T-cell (primary cell): ENCODE results near the gene RCN2. TPM values are rescaled to one million over a fixed set of nuclear protein-coding genes. Genes with fewer than 3 reads are reported as not detected.

ENCODE experiments used
- ATAC-seq, 4 experiments: fragments of 200-7000 bp in 3 of 4; fragments of 150-1000 bp in 1 of 4; cut with Tn5 transposase; replicated peaks in 1 of 4; 1 replicate in 3 of 4; 2 replicates in 1 of 4; pipeline ENCODE4 v1.10.0; 2021; ENCODE audit warnings: moderate library complexity in 3 of 4, mild to moderate bottlenecking in 2 of 4, moderate number of reproducible peaks in 1 of 4
- CTCF ChIA-PET, 2 donors: fragments of 300-600 bp; sonication (Branson Sonifier 250); formaldehyde crosslinking; loops; one replicate each; lab custom pipeline; 2022; ENCODE audit warnings: antibody characterized with exemption in 2 of 2; lab: Charles Lee
- POLR2A ChIA-PET, 2 donors: fragments of 300-600 bp; sonication (Branson Sonifier 250); formaldehyde crosslinking; loops; one replicate each; lab custom pipeline; 2022; ENCODE audit warnings: antibody characterized with exemption in 2 of 2; lab: Charles Lee
- DNase-seq, 35 experiments: peaks; one replicate each; pipeline versions ENCODE4 v3.0.0 to v3.0.0-alpha.2; 2013 to 2023
- H3K27ac ChIP-seq: one replicate; pipeline ENCODE4 v1.5.1; 2013; ENCODE audit warnings: low read length
- H3K27me3 ChIP-seq, 2 experiments: replicated peaks in 1 of 2; 1 replicate in 1 of 2; 2 replicates in 1 of 2; pipeline versions ENCODE4 v1.6.1 to v1.7.0; 2013; ENCODE audit warnings: low read length in 1 of 2, mixed read lengths in 1 of 2; ENCODE audit not compliant: control insufficient read depth in 2 of 2, insufficient read depth in 2 of 2; ENCODE audit errors: extremely low read depth in 1 of 2
- H3K36me3 ChIP-seq, 2 donors: 1 replicate in 1 of 2; 2 replicates in 1 of 2; pipeline versions ENCODE4 v1.6.1 to v1.7.0; 2013; ENCODE audit warnings: low read length in 1 of 2; ENCODE audit not compliant: control insufficient read depth in 2 of 2, insufficient read depth in 1 of 2; ENCODE audit errors: extremely low read depth in 1 of 2
- H3K4me1 ChIP-seq, 2 experiments: 1 replicate in 1 of 2; 2 replicates in 1 of 2; pipeline versions ENCODE4 v1.6.1 to v1.7.0; 2013; ENCODE audit warnings: low read length in 2 of 2, mixed read lengths in 1 of 2; ENCODE audit not compliant: insufficient read depth in 2 of 2, control insufficient read depth in 1 of 2; ENCODE audit errors: extremely low read depth in 1 of 2
- H3K4me3 ChIP-seq, 2 donors: 1 replicate in 1 of 2; 2 replicates in 1 of 2; pipeline versions ENCODE4 v1.5.1 to v1.7.0; 2013; ENCODE audit warnings: mild to moderate bottlenecking in 2 of 2, low read length in 1 of 2, moderate library complexity in 1 of 2; ENCODE audit not compliant: control insufficient read depth in 1 of 2; ENCODE audit errors: extremely low read depth in 1 of 2
- H3K9me3 ChIP-seq: 2 replicates; pipeline ENCODE4 v1.7.0; 2013
- H3K27ac Mint-ChIP-seq, 2 donors: one replicate each; pipeline ENCODE4 v1.8.0; 2020 to 2021; ENCODE audit warnings: mild to moderate bottlenecking in 2 of 2, mixed read lengths in 2 of 2
- H3K27me3 Mint-ChIP-seq, 2 donors: one replicate each; pipeline ENCODE4 v1.8.0; 2021 to 2022; ENCODE audit warnings: mixed read lengths in 2 of 2
- H3K36me3 Mint-ChIP-seq: one replicate; pipeline ENCODE4 v1.8.0; 2021; ENCODE audit warnings: mixed read lengths
- H3K4me1 Mint-ChIP-seq, 3 donors: one replicate each; pipeline ENCODE4 v1.8.0; 2020 to 2022; ENCODE audit warnings: mixed read lengths in 3 of 3, mild to moderate bottlenecking in 1 of 3
- H3K4me3 Mint-ChIP-seq, 3 donors: one replicate each; pipeline ENCODE4 v1.8.0; 2020 to 2022; ENCODE audit warnings: mild to moderate bottlenecking in 3 of 3, mixed read lengths in 3 of 3, moderate library complexity in 3 of 3
- H3K9me3 Mint-ChIP-seq, 3 donors: one replicate each; pipeline ENCODE4 v1.8.0; 2020 to 2022; ENCODE audit warnings: mixed read lengths in 3 of 3
- WGBS: methylation state at CpG from one replicate; pipeline ENCODE4 v1.1.5; 2013; ENCODE audit warnings: missing lambda C conversion rate; ENCODE audit not compliant: insufficient coverage; 5-methylcytosine and 5-hydroxymethylcytosine counted together
- total RNA-seq, 35 experiments: library from RNA in 6 of 35; stranded (reverse) in 6 of 35; fragments of 120-200 nt in 1 of 35; gene quantifications; one replicate each; pipeline versions ENCODE4 v1.2.1 to v1.2.4 and lab custom pipeline; 2013 to 2026

RCN2 gene
- total RNA-seq, 5 donors from 2014 or later (not counting 1 experiment from before 2014, with no cell fraction given): 20.5 to 26.7 (median 23.7) TPM

DNA sequence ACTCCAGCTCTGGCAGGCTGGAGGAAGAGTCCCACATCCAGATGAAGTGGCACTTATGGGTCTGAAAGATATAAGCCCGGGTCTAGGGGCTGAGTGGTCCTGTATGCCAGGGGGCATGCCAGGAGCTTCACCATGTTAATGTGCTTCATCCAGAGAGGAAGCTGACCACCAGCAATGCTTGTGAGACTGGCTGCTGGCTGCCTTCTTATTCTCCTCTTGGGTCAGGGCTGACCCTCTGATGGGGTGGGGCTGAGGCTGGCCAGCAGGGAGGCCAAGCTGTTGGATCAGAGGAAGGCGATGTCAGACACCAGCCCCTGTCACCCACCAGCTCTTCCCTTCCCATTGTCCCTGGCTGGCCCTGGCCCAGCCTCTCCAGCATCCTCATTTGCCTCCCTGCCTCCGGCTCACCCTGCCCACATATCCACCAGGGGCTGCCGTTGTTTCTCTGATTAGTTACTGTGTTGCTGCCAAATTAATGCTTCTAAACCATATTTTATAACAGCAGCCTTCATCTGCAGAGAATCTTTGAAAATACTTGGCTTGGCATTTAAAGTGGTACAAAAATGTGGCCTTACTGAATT, 43.0 kb downstream of the RCN2 start:
- POLR2A ChIA-PET: no interaction called here
- Mint-ChIP-seq H3K9me3 (no peaks in the 10 kb centered on the region), H3K4me3 (no peak overlapping the region), H3K27me3 (no peaks in the 10 kb centered on the region), H3K27ac (no peak overlapping the region), H3K4me1 (peaks cover 6 to 18% (median 14%) of the 10 kb centered on the region in 3 donors), H3K36me3 (no peaks in the 10 kb centered on the region)
- CTCF ChIA-PET: interaction anchor here (0.8 to 1.4 kb wide), 3 partner anchors 45 to 569 kb away, joined by 3 to 5 read pairs (median 3); no protein-coding TSS in a partner anchor
- Histone ChIP-seq H3K4me1 (peaks cover 0 to 5% of the 10 kb centered on the region in 2 experiments), H3K9me3 (no peaks in the 10 kb centered on the region), H3K27me3 (peaks cover 0 to 2% of the 10 kb centered on the region in 2 experiments), H3K4me3 (no peak overlapping the region), H3K27ac (no peak overlapping the region), H3K36me3 (no peaks in the 10 kb centered on the region)
- WGBS: 92% methylated on average over 1 of the region's 4 CpGs
- DNase-seq (no peak), ATAC-seq (peak in 1 of 4 experiments; percentile 41)

GRCh38 chr15:76976141-76976540, 44.6 kb downstream of the RCN2 start:
- Histone ChIP-seq H3K4me1 (peaks cover 0 to 5% of the 10 kb centered on the region in 2 experiments), H3K27ac (no peak overlapping the region), H3K36me3 (no peaks in the 10 kb centered on the region), H3K9me3 (no peaks in the 10 kb centered on the region), H3K4me3 (no peak overlapping the region), H3K27me3 (peaks cover 0 to 9% of the 10 kb centered on the region in 2 experiments)
- H3K4me1 Mint-ChIP-seq: peaks cover 6 to 18% (median 14%) of the 10 kb centered on the region in 3 donors
- DNase-seq (no peak), ATAC-seq (no peak)
- no peak overlapping the region for H3K27ac Mint-ChIP-seq
- H3K36me3 Mint-ChIP-seq: no peaks in the 10 kb centered on the region
- no peaks in the 10 kb centered on the region for H3K27me3 Mint-ChIP-seq
- no peaks in the 10 kb centered on the region for H3K9me3 Mint-ChIP-seq
- H3K4me3 Mint-ChIP-seq: no peak overlapping the region
- ChIA-PET POLR2A (no interaction called here), CTCF (interaction anchor here (0.8 to 1.4 kb wide), 3 partner anchors 19 to 69 kb away, joined by 3 read pairs; partner anchors contain the start of gene PSTPIP1 (in 1 of the 2))
- WGBS: no CpG with 5 or more reads among the region's 1 CpG

- no peak overlapping the region for H3K27ac ChIP-seq
- 100% methylated on average over 1 of the region's 5 CpGs for WGBS
Measured at GRCh38 chr15:76976572-76977270, 45.2 kb downstream of the RCN2 start.

DNA sequence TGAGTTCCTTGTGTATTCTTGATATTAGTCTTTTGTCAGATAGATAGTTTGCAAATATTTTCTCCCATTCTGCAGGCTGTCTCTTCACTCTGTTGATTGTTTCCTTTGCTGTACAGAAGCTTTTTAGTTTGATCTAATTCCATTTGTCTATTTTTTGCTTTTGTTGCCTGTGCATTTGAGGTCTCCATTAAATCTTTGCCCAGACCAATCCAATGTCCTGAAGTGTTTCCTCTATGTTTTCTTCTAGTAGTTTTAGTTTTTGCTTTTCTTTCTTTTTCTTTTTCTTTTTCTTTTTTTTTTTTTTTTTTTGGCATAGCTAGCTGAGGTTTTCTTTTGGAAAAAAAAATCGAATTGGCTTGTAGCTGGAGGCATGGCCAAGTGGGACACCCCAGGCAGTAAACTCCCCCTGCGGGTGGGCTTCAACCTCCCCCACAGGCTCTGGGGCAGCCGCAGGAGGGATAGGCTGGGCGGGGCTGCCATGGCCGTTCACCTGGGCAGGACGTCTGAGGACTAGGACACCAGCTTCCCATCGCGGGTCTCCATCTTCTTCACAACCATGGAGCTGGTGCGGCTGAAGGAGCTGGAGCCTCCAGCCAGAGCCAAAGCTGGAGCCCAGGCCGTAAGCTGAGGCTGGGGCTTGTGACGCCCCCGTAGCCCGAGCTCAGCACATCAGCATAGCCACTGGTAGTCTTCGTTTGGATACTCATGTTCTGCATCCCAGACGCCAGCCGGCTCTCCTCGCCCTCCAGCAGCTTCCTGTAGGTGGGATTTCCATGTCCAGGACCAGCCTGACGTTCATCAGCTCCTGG, 47.2 kb downstream of the RCN2 start:
- Histone ChIP-seq H3K4me3 (no peak overlapping the region), H3K4me1 (peaks cover 0 to under 1% of the 10 kb centered on the region in 2 experiments), H3K27ac (no peak overlapping the region), H3K27me3 (peaks cover 0 to 9% of the 10 kb centered on the region in 2 experiments), H3K36me3 (no peaks in the 10 kb centered on the region), H3K9me3 (no peaks in the 10 kb centered on the region)
- CTCF ChIA-PET: interaction anchor here (0.6 to 1.2 kb wide), 6 partner anchors 10 to 480 kb away, joined by 3 to 6 read pairs (median 5); no protein-coding TSS in a partner anchor
- ATAC-seq (no peak), DNase-seq (no peak)
- H3K27ac Mint-ChIP-seq: no peak overlapping the region
- H3K4me1 Mint-ChIP-seq: peaks cover 2 to 13% (median 13%) of the 10 kb centered on the region in 3 donors
- WGBS: 99% methylated on average over 12 of the region's 18 CpGs
- POLR2A ChIA-PET: interaction anchor here in 1 of 2 donors (0.6 kb wide), 2 partner anchors 37 to 68 kb away, joined by 8 read pairs; no protein-coding TSS in a partner anchor
- no peak overlapping the region for H3K4me3 Mint-ChIP-seq
- H3K36me3 Mint-ChIP-seq: no peaks in the 10 kb centered on the region
- H3K9me3 Mint-ChIP-seq: no peaks in the 10 kb centered on the region
- no peaks in the 10 kb centered on the region for H3K27me3 Mint-ChIP-seq

More at GRCh38 chr15:76976572-76977270, 45.2 kb downstream of the RCN2 start:
- Histone ChIP-seq H3K4me3 (no peak overlapping the region), H3K27me3 (peaks cover 0 to 9% of the 10 kb centered on the region in 2 experiments), H3K9me3 (no peaks in the 10 kb centered on the region), H3K4me1 (peaks cover 0 to 5% of the 10 kb centered on the region in 2 experiments), H3K36me3 (no peaks in the 10 kb centered on the region)
- DNase-seq: no peak
- Mint-ChIP-seq H3K27me3 (no peaks in the 10 kb centered on the region), H3K9me3 (no peaks in the 10 kb centered on the region), H3K36me3 (no peaks in the 10 kb centered on the region), H3K4me3 (no peak overlapping the region), H3K27ac (no peak overlapping the region), H3K4me1 (peaks cover 6 to 18% (median 14%) of the 10 kb centered on the region in 3 donors)
- ChIA-PET CTCF (interaction anchor here (0.6 to 1.4 kb wide), 5 partner anchors 18 to 204 kb away, joined by 3 to 5 read pairs (median 3); partner anchors contain the start of gene PSTPIP1 (in 1 of the 2)), POLR2A (no interaction called here)
- ATAC-seq: no peak

GRCh38 chr15:76979331-76979925, 47.9 kb downstream of the RCN2 start:
- H3K36me3 Mint-ChIP-seq: no peaks in the 10 kb centered on the region
- ChIA-PET POLR2A (interaction anchor here in 1 of 2 donors (0.6 kb wide), 2 partner anchors 37 to 67 kb away, joined by 8 read pairs; no protein-coding TSS in a partner anchor), CTCF (interaction anchor here (0.6 kb wide), 3 partner anchors 72 to 1576 kb away, joined by 3 to 5 read pairs (median 3); no protein-coding TSS in a partner anchor)
- Histone ChIP-seq H3K4me3 (no peak overlapping the region), H3K27ac (no peak overlapping the region), H3K36me3 (no peaks in the 10 kb centered on the region), H3K9me3 (no peaks in the 10 kb centered on the region), H3K4me1 (no peaks in the 10 kb centered on the region), H3K27me3 (peaks cover 0 to 9% of the 10 kb centered on the region in 2 experiments)
- ATAC-seq (no peak), DNase-seq (no peak)
- WGBS: 96% methylated on average over 20 of the region's 23 CpGs
- no peak overlapping the region for H3K4me3 Mint-ChIP-seq
- H3K27ac Mint-ChIP-seq: no peak overlapping the region
- no peaks in the 10 kb centered on the region for H3K9me3 Mint-ChIP-seq
- H3K4me1 Mint-ChIP-seq: peaks cover 2 to 13% (median 12%) of the 10 kb centered on the region in 3 donors
- no peaks in the 10 kb centered on the region for H3K27me3 Mint-ChIP-seq
